RCC 7860 (cell line): Measurements from ENCODE around the gene TMPRSS3.

Experiments used
- DNase-seq: peaks from one replicate; pipeline ENCODE4 v3.0.0-alpha.2; 2015; ENCODE audit warnings: low spot score
- FAIRE-seq: peaks from 2 replicates; lab custom pipeline; 2012; peaks lifted over from hg19 to GRCh38; lab: Jason Lieb, UNC

Gene TMPRSS3

GRCh38 chr21:42390696-42391095 is 5.2 kb downstream of the TMPRSS3 start:
- no peak for DNase-seq
- FAIRE-seq: no peak

GRCh38 chr21:42390193-42390592 is 5.7 kb downstream of the TMPRSS3 start:
- DNase-seq (no peak), FAIRE-seq (no peak)

- no peak for DNase-seq
- no peak for FAIRE-seq
Measured at GRCh38 chr21:42389449-42389835, 6.4 kb downstream of the TMPRSS3 start.

- FAIRE-seq (no peak), DNase-seq (no peak)
Measured at GRCh38 chr21:42388740-42389448, 7.0 kb downstream of the TMPRSS3 start.

GRCh38 chr21:42387843-42388340 is 8.0 kb downstream of the TMPRSS3 start:
- no peak for FAIRE-seq
- DNase-seq: no peak

GRCh38 chr21:42387164-42387563 is 8.7 kb downstream of the TMPRSS3 start:
- no peak for DNase-seq
- FAIRE-seq: no peak

- FAIRE-seq: no peak
Measured at GRCh38 chr21:42386034-42386591, 9.7 kb downstream of the TMPRSS3 start.

GRCh38 chr21:42385619-42386018 is 10.2 kb downstream of the TMPRSS3 start:
- no peak for DNase-seq
- FAIRE-seq: no peak

More at GRCh38 chr21:42386034-42386591, 9.7 kb downstream of the TMPRSS3 start:
- no peak for DNase-seq

GRCh38 chr21:42384989-42385388 is 10.9 kb downstream of the TMPRSS3 start:
- no peak for DNase-seq
- no peak for FAIRE-seq

- DNase-seq (no peak), FAIRE-seq (no peak)
Measured at GRCh38 chr21:42384156-42384945, 11.5 kb downstream of the TMPRSS3 start.

GRCh38 chr21:42383331-42383730 is 12.5 kb downstream of the TMPRSS3 start:
- FAIRE-seq (no peak), DNase-seq (no peak)

- no peak for FAIRE-seq
- no peak for DNase-seq
Measured at GRCh38 chr21:42382915-42383314, 12.9 kb downstream of the TMPRSS3 start.

GRCh38 chr21:42381347-42381984 is 14.4 kb downstream of the TMPRSS3 start:
- no peak for FAIRE-seq
- DNase-seq: peak; percentile 36

- FAIRE-seq (no peak), DNase-seq (no peak)
Measured at GRCh38 chr21:42379426-42380215, 16.2 kb downstream of the TMPRSS3 start.

- DNase-seq (no peak), FAIRE-seq (no peak)
Measured at GRCh38 chr21:42378418-42378817, 17.4 kb downstream of the TMPRSS3 start.

- FAIRE-seq: no peak
Measured at GRCh38 chr21:42377951-42378340, 17.9 kb downstream of the TMPRSS3 start.

GRCh38 chr21:42377211-42377950 is 18.5 kb downstream of the TMPRSS3 start:
- DNase-seq (no peak), FAIRE-seq (no peak)

More at GRCh38 chr21:42377951-42378340, 17.9 kb downstream of the TMPRSS3 start:
- no peak for DNase-seq

- no peak for FAIRE-seq
- no peak for DNase-seq
Measured at GRCh38 chr21:42376338-42376982, 19.4 kb downstream of the TMPRSS3 start.

- no peak for DNase-seq
- no peak for FAIRE-seq
Measured at GRCh38 chr21:42375966-42376337, 19.9 kb downstream of the TMPRSS3 start.
